Pancreas (tissue), 10 donors: ENCODE results near the gene NPHP4. TPM values are rescaled to one million over a fixed set of nuclear protein-coding genes. Genes with fewer than 3 reads are reported as not detected.
A peak's percentile ranks its signal among the peaks of the same experiment; 100 is the strongest.
"Not testable (repeated sequence)": the region's sequence is repeated elsewhere in the genome, so short reads cannot be mapped to it uniquely, and the experiment has no call there.

Source experiments
- ATAC-seq, 4 donors: fragments of 200-7000 bp; cut with Tn5 transposase; one replicate each; pipeline versions ENCODE4 v1.8.0 to v1.9.1; 2020; ENCODE audit warnings: mild to moderate bottlenecking in 4 of 4, moderate library complexity in 4 of 4
- DNase-seq, 6 donors: peaks; one replicate each; pipeline ENCODE4 v3.0.0-alpha.2; 2020
- FAIRE-seq: peaks from 2 replicates; lab custom pipeline; 2012; peaks lifted over from hg19 to GRCh38; lab: Jason Lieb, UNC
- H3K27ac ChIP-seq, 4 donors: fragments of 200-600 bp; sonication (generic); 1 replicate in 3 of 4; 2 replicates in 1 of 4; pipeline versions ENCODE4 v1.5.0 to v1.8.0; 2020
- H3K27me3 ChIP-seq, 4 donors: fragments of 200-600 bp; one replicate each; pipeline ENCODE4 v1.8.0; 2021
- H3K36me3 ChIP-seq, 3 donors: fragments of 200-600 bp; sonication (generic) in 1 of 3; one replicate each; pipeline versions ENCODE4 v1.5.0 to v1.8.0; 2020 to 2021
- H3K4me1 ChIP-seq, 3 donors: fragments of 200-600 bp; one replicate each; pipeline ENCODE4 v1.8.0; 2021
- H3K4me3 ChIP-seq, 4 donors: fragments of 200-600 bp; sonication (generic) in 2 of 4; one replicate each; pipeline versions ENCODE4 v1.5.0 to v1.8.0; 2020 to 2021
- H3K9me3 ChIP-seq, 4 donors: fragments of 200-600 bp; one replicate each; pipeline ENCODE4 v1.8.0; 2021
- WGBS, 2 donors: extraction: QIAGEN DNeasy Blood & Tissue Kit; methylation state at CpG; one replicate each; pipeline ENCODE4 v1.1.7; 2013; 5-methylcytosine and 5-hydroxymethylcytosine counted together
- intact Hi-C, 3 donors: fragments of 100-400 bp; cut with DNase I; formaldehyde crosslinking; loops; one replicate each; pipeline versions ENCODE4 v1.11.1 to v1.14.2; 2022
- polyA plus RNA-seq, 2 donors: library from polyadenylated mRNA; stranded (reverse); fragments of 200-250 nt; gene quantifications; one replicate each; pipeline ENCODE4 v1.2.3, GENCODE V29; 2013
- total RNA-seq, 6 donors: library from RNA; stranded (reverse); fragmentation: NEBNext Ultra II Directional in 4 of 6; extraction: Animal tissue kit (Norgen Biotek cat#: 25700) in 4 of 6; gene quantifications; one replicate each; pipeline versions ENCODE4 v1.2.1 to v1.2.4, GENCODE V29; 2021 to 2023
- TF ChIP-seq, protein P1 (sequence below), 4 donors: fragments of 200-600 bp; sonication (generic) in 3 of 4; IDR thresholded peaks; one replicate each; pipeline versions ENCODE4 v1.5.0 to v1.8.0; 2021; ENCODE audit warnings: antibody characterized with exemption in 4 of 4
- donor health status: healthy with polysubstance abuse.
- donor health status: DM: no; HTN: no; CAD: no; lungs with moderate emphysema.
- donor health status: DM: no; HTN: no; CAD: no.
- donor health status: control.
- donor health status: control.
- donor health status: Bipolar disorder and iron deficiency.
- donor health status: DM: yes; HTN: yes; CAD: no.
- donor health status: DM: no; HTN: no; CAD: no.
- donor health status: DM: no; HTN: no; CAD: no.
- donor health status: DM: yes; HTN: yes; CAD: no.

The NPHP4 gene
- total and polyA plus RNA-seq, 8 donors: 4.0 to 9.7 (median 5.7) TPM

DNA sequence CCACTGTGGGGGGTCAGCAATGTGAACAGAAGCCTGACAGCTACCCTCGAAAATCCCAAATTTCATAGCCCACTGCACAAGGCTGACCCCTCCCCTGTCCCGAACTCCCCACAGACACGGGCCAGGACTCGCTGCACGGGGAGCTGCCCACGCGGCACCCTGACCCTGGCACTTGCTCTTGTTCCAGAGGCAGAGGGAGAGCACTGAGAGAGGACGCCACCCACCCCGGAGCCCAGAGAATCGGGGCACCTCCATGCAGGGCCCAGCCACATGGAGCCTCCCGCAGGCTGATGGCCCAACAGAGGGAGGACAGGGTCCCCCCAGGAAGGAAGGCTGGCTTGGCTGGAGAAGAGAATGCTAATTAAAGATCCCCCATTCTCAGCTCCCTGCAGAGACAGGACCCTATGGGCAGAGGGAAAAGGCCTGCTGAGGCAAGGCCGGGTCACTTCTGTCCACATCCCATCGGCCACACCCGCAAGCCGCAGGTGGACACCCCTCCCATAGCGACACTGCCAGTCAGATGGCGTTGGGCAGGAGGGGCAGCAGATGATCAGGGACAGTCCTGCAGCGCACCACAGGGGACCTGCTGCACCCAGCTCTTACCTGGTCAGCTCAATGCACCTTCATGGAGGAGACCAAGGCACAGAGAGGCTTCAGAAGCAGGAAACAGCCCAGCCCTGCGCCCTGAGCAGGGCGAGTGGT lies 136.9 kb downstream of the NPHP4 start:
- WGBS, 2 donors: 87 to 88% methylated on average over 20 of the region's 20 CpGs
- FAIRE-seq: no peak
- H3K9me3 ChIP-seq: no peaks in the 10 kb centered on the region
- ATAC-seq: peak in 1 of 4 donors; percentile 10
- H3K27ac ChIP-seq: no peak overlapping the region
- no peaks in the 10 kb centered on the region for H3K4me1 ChIP-seq
- H3K27me3 ChIP-seq: no peaks in the 10 kb centered on the region
- H3K4me3 ChIP-seq: no peak overlapping the region
- H3K36me3 ChIP-seq: no peaks in the 10 kb centered on the region
- intact Hi-C loops: no loop called here
- TF ChIP-seq, protein P1, sequence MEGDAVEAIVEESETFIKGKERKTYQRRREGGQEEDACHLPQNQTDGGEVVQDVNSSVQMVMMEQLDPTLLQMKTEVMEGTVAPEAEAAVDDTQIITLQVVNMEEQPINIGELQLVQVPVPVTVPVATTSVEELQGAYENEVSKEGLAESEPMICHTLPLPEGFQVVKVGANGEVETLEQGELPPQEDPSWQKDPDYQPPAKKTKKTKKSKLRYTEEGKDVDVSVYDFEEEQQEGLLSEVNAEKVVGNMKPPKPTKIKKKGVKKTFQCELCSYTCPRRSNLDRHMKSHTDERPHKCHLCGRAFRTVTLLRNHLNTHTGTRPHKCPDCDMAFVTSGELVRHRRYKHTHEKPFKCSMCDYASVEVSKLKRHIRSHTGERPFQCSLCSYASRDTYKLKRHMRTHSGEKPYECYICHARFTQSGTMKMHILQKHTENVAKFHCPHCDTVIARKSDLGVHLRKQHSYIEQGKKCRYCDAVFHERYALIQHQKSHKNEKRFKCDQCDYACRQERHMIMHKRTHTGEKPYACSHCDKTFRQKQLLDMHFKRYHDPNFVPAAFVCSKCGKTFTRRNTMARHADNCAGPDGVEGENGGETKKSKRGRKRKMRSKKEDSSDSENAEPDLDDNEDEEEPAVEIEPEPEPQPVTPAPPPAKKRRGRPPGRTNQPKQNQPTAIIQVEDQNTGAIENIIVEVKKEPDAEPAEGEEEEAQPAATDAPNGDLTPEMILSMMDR (IDR thresholded peaks at IDR 0.05): no peak
- peak in 1 of 6 donors; percentile 37 for DNase-seq

DNA sequence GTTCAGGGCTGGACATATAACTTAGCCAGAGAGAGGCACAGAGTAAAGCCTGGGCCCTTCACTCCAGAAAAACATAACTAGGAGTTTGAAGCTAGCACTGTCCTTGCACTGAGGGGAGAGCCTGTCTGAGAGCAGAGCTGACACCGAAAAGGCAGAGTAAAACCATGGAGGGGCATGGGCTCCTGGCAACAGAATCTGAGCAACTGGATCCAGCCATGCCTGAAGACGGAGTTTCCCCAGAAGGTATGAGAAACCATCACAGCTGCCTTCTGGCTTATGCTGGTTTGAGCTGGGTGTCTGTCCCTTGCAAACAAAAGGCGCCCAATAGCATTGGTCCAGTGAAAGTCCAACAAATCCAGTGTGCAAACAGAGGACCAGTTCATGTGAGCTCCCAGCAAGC lies 137.5 kb downstream of the NPHP4 start:
- TF ChIP-seq, protein P1 (IDR thresholded peaks at IDR 0.05): no peak
- intact Hi-C loops: no loop called here
- Histone ChIP-seq H3K27me3 (no peaks in the 10 kb centered on the region), H3K4me1 (no peaks in the 10 kb centered on the region), H3K9me3 (no peaks in the 10 kb centered on the region), H3K4me3 (no peak overlapping the region), H3K36me3 (no peaks in the 10 kb centered on the region), H3K27ac (no peak overlapping the region)
- FAIRE-seq (no peak), ATAC-seq (no peak), DNase-seq (peak in 1 of 6 donors; percentile 3)
- 92% methylated on average over 3 of the region's 3 CpGs for WGBS, 2 donors

DNA sequence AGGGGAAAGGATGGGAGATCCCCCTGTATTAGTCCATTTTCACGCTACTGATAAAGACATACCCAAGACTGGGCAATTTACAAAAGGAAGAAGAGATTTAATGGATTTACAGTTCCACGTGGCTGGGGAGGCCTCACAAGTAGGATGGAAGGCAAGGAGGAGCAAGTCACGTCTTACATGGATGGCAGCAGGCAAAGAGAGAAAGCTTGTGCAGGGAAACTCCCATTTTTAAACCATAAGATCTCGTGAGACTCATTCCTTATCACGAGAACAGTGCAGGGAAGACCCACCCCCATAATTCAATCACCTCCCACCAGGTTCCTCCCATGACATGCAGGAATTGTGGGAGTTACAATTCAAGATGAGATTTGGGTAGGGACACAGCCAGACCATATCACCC lies 138.4 kb downstream of the NPHP4 start:
- H3K27me3 ChIP-seq, DNase-seq, H3K4me1 ChIP-seq, H3K36me3 ChIP-seq, H3K9me3 ChIP-seq, ATAC-seq, H3K4me3 ChIP-seq, intact Hi-C loops, FAIRE-seq, H3K27ac ChIP-seq: not testable (repeated sequence)
- 71 to 72% methylated on average over 5 of the region's 5 CpGs for WGBS, 2 donors

DNA sequence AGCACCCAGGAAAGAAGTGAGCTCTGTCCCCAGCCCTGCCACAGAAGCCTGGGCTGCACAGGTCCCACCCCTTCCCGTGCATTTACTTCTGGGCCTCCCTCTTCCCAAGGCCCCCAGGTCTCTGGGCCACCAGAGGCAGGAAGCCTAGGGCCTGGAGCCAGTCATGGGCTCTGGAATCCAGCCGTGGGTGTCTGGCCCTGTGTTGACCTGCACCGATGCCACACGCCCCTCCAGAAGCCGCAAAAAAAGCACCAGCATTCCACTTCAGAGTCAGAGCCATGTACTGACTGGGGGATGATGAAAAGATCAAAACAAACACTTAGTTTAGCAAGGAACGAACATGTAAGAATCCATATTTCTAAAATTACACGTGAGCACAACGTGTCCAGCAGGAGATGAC lies 141.7 kb downstream of the NPHP4 start:
- ATAC-seq: no peak
- no peak for DNase-seq
- H3K4me3 ChIP-seq: no peak overlapping the region
- H3K27me3 ChIP-seq: no peaks in the 10 kb centered on the region
- no peaks in the 10 kb centered on the region for H3K4me1 ChIP-seq
- TF ChIP-seq, protein P1 (IDR thresholded peaks at IDR 0.05): no peak
- no peak overlapping the region for H3K27ac ChIP-seq
- no peak for FAIRE-seq
- H3K36me3 ChIP-seq: no peaks in the 10 kb centered on the region
- intact Hi-C loops: no loop called here
- no peaks in the 10 kb centered on the region for H3K9me3 ChIP-seq
- 50 to 54% methylated on average over 8 of the region's 8 CpGs for WGBS, 2 donors

DNA sequence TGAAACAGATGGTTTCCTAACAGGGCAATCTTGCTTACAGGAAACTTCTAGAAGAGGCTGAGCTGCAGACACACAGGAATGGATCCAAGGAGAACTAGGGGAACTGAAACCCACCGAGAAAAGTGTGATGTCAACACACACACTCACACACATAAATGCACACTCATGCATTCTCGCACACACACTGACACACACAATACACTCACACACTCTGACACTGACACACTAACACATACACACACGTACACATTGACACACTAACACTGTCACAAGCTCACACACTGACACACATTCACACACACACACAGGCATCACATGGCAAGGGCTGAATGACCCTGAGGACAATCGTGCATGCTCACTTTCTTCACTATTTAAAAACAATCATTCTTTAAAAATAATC lies 142.7 kb downstream of the NPHP4 start:
- ATAC-seq (no peak), FAIRE-seq (no peak), DNase-seq (no peak)
- intact Hi-C loops: no loop called here
- Histone ChIP-seq H3K4me1 (no peaks in the 10 kb centered on the region), H3K4me3 (no peak overlapping the region), H3K36me3 (no peaks in the 10 kb centered on the region), H3K27me3 (no peaks in the 10 kb centered on the region), H3K27ac (no peak overlapping the region), H3K9me3 (no peaks in the 10 kb centered on the region)
- TF ChIP-seq, protein P1 (IDR thresholded peaks at IDR 0.05): no peak
- 38 to 53% methylated on average over 4 of the region's 4 CpGs for WGBS, 2 donors
